ENCODE data around the gene PRSS27. TPM values are rescaled to one million over a fixed set of nuclear protein-coding genes. Genes with fewer than 3 reads are reported as not detected.
A peak's percentile ranks its signal among the peaks of the same experiment; 100 is the strongest.

PRSS27 gene
- under 1 TPM in 1 of 2 donors, not detected in 1; 0.51 TPM for total RNA-seq

GRCh38 chr16:2720064-2720457 is at the start of gene PRSS27:
Gene PRSS27 (minus strand): TSS chr16:2720224. CDS start chr16:2720160, 64 bp downstream.
- Histone ChIP-seq H3K36me3 (no peaks in the 10 kb centered on the region), H3K4me3 (peak within 1 kb of the TSS; percentile 66 to 67), H3K27me3 (no peaks in the 10 kb centered on the region), H3K27ac (peak within 1 kb of the TSS; percentile 77 to 78), H3K9me3 (no peaks in the 10 kb centered on the region), H3K4me1 (peaks cover 0 to 33% of the 10 kb centered on the region in 2 donors)
- TF ChIP-seq, protein P1, sequence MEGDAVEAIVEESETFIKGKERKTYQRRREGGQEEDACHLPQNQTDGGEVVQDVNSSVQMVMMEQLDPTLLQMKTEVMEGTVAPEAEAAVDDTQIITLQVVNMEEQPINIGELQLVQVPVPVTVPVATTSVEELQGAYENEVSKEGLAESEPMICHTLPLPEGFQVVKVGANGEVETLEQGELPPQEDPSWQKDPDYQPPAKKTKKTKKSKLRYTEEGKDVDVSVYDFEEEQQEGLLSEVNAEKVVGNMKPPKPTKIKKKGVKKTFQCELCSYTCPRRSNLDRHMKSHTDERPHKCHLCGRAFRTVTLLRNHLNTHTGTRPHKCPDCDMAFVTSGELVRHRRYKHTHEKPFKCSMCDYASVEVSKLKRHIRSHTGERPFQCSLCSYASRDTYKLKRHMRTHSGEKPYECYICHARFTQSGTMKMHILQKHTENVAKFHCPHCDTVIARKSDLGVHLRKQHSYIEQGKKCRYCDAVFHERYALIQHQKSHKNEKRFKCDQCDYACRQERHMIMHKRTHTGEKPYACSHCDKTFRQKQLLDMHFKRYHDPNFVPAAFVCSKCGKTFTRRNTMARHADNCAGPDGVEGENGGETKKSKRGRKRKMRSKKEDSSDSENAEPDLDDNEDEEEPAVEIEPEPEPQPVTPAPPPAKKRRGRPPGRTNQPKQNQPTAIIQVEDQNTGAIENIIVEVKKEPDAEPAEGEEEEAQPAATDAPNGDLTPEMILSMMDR (IDR thresholded peaks at IDR 0.05): no peak
- DNase-seq (ENCODE audit: low spot score): no peak

- TF ChIP-seq, protein P1 (IDR thresholded peaks at IDR 0.05): no peak
- Histone ChIP-seq H3K27me3 (no peaks in the 10 kb centered on the region), H3K9me3 (no peaks in the 10 kb centered on the region), H3K4me3 (no peak overlapping the region), H3K36me3 (peaks cover 84% of the 10 kb centered on the region), H3K27ac (no peak overlapping the region), H3K4me1 (peaks cover 3 to 25% of the 10 kb centered on the region in 2 donors)
- no peak for DNase-seq (ENCODE audit: low spot score)
These were observed 49.6 kb upstream of the PRSS27 start for GRCh38 chr16:2769675-2770056.

DNA sequence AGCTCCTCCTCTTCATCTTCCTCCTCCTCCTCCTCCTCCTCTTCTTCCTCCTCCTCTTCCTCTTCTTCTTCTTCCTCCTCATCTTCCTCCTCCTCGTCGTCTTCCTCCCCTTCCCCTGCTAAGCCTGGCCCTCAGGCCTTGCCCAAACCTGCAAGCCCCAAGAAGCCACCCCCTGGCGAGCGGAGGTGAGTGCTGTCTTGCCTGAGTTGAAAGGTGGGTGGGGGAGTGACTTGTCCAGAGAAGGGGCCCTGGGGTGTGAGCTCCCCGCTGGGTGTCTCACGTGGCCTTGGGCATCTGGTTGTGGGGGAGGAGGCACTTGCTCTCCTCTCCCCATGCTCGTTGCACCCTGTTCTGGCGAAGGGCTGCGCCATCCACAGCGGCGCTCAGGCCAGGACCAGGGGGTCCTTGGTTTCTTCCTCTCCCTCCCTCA is 49.1 kb upstream of the PRSS27 start:
- TF ChIP-seq, protein P1 (IDR thresholded peaks at IDR 0.05): no peak
- peaks cover 3 to 20% of the 10 kb centered on the region in 2 donors for H3K4me1 ChIP-seq
- no peaks in the 10 kb centered on the region for H3K9me3 ChIP-seq
- H3K27me3 ChIP-seq: no peaks in the 10 kb centered on the region
- peaks cover 89% of the 10 kb centered on the region for H3K36me3 ChIP-seq
- no peak for DNase-seq (ENCODE audit: low spot score)
- no peak overlapping the region for H3K4me3 ChIP-seq
- no peak overlapping the region for H3K27ac ChIP-seq

GRCh38 chr16:2768403-2769089 is 48.5 kb upstream of the PRSS27 start:
- no peak overlapping the region for H3K27ac ChIP-seq
- TF ChIP-seq, protein P1 (IDR thresholded peaks at IDR 0.05): no peak
- no peaks in the 10 kb centered on the region for H3K27me3 ChIP-seq
- no peak for DNase-seq (ENCODE audit: low spot score)
- H3K36me3 ChIP-seq: peaks cover 95% of the 10 kb centered on the region
- H3K9me3 ChIP-seq: no peaks in the 10 kb centered on the region
- H3K4me3 ChIP-seq: no peak overlapping the region
- H3K4me1 ChIP-seq: peaks cover 3 to 20% of the 10 kb centered on the region in 2 donors

DNA sequence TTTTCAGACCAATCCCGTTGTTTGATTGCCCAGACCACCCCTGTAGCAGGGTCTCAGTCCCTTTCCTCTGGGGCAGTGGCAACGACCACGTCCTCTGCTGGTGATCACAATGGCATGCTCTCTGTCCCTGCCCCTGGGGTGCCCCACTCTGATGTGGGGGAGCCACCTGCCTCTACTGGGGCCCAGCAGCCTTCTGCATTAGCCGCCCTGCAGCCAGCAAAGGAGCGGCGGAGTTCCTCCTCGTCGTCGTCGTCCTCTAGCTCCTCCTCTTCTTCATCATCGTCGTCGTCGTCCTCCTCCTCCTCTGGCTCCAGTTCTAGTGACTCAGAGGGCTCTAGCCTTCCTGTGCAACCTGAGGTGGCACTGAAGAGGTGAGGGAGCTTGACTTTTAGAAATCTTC is 47.9 kb upstream of the PRSS27 start:
- Histone ChIP-seq H3K27me3 (no peaks in the 10 kb centered on the region), H3K4me1 (peaks cover 3 to 20% of the 10 kb centered on the region in 2 donors), H3K4me3 (no peak overlapping the region), H3K36me3 (peaks cover 100% of the 10 kb centered on the region), H3K27ac (no peak overlapping the region), H3K9me3 (no peaks in the 10 kb centered on the region)
- TF ChIP-seq, protein P1 (IDR thresholded peaks at IDR 0.05): no peak
- no peak for DNase-seq (ENCODE audit: low spot score)
